ENCODE measurements around the gene FADS3. TPM values are rescaled to one million over a fixed set of nuclear protein-coding genes. Genes with fewer than 3 reads are reported as not detected.

The FADS3 gene
- 15.0 TPM for total RNA-seq

GRCh38 chr11:61891331-61892084 lies at the start of gene FADS3:
Gene FADS3 (minus strand): TSS chr11:61891545. CDS start chr11:61891381, 164 bp downstream.
- peak; percentile 96 for ATAC-seq
- peak; percentile 95 for DNase-seq (ENCODE audit: low spot score)

GRCh38 chr11:61940466-61940865 lies 49.1 kb upstream of the FADS3 start:
- ATAC-seq (no peak), DNase-seq (ENCODE audit: low spot score) (no peak)

GRCh38 chr11:61935861-61936260 lies 44.5 kb upstream of the FADS3 start:
- ATAC-seq = no peak
- DNase-seq (ENCODE audit: low spot score) = no peak

- ATAC-seq (no peak), DNase-seq (ENCODE audit: low spot score) (no peak)
Measured at GRCh38 chr11:61930933-61931332, 39.6 kb upstream of the FADS3 start.

GRCh38 chr11:61928606-61929005 lies 37.3 kb upstream of the FADS3 start:
- ATAC-seq (no peak), DNase-seq (ENCODE audit: low spot score) (no peak)

- ATAC-seq (no peak), DNase-seq (ENCODE audit: low spot score) (no peak)
Measured at GRCh38 chr11:61927501-61927900, 36.2 kb upstream of the FADS3 start.

- ATAC-seq = no peak
Measured at GRCh38 chr11:61926235-61926634, 34.9 kb upstream of the FADS3 start.

GRCh38 chr11:61925736-61926135 lies 34.4 kb upstream of the FADS3 start:
- ATAC-seq (no peak), DNase-seq (ENCODE audit: low spot score) (no peak)

More at GRCh38 chr11:61926235-61926634, 34.9 kb upstream of the FADS3 start:
- no peak for DNase-seq (ENCODE audit: low spot score)

GRCh38 chr11:61924064-61924455 lies 32.7 kb upstream of the FADS3 start:
- peak; percentile 14 for ATAC-seq

GRCh38 chr11:61923166-61924063 lies 32.1 kb upstream of the FADS3 start:
- DNase-seq (ENCODE audit: low spot score) (peak; percentile 52), ATAC-seq (peak; percentile 70)

More at GRCh38 chr11:61924064-61924455, 32.7 kb upstream of the FADS3 start:
- no peak for DNase-seq (ENCODE audit: low spot score)

GRCh38 chr11:61922539-61922938 lies 31.2 kb upstream of the FADS3 start:
- peak; percentile 51 for ATAC-seq
- DNase-seq (ENCODE audit: low spot score) = peak; percentile 48

GRCh38 chr11:61921446-61921845 lies 30.1 kb upstream of the FADS3 start:
- DNase-seq (ENCODE audit: low spot score) = no peak

GRCh38 chr11:61919705-61920631 lies 28.6 kb upstream of the FADS3 start:
- DNase-seq (ENCODE audit: low spot score) (peak; percentile 41), ATAC-seq (no peak)

More at GRCh38 chr11:61921446-61921845, 30.1 kb upstream of the FADS3 start:
- ATAC-seq = no peak

- no peak for DNase-seq (ENCODE audit: low spot score)
- ATAC-seq = no peak
Measured at GRCh38 chr11:61918938-61919704, 27.8 kb upstream of the FADS3 start.

- peak; percentile 37 for DNase-seq (ENCODE audit: low spot score)
Measured at GRCh38 chr11:61918251-61918937, 27.0 kb upstream of the FADS3 start.

GRCh38 chr11:61917334-61918109 lies 26.2 kb upstream of the FADS3 start, which contains the start of gene RAB3IL1:
Gene RAB3IL1 (minus strand): TSS chr11:61917566. CDS start chr11:61917367, 199 bp downstream.
- ATAC-seq (peak; percentile 89), DNase-seq (ENCODE audit: low spot score) (peak; percentile 62)

More at GRCh38 chr11:61918251-61918937, 27.0 kb upstream of the FADS3 start:
- no peak for ATAC-seq

- no peak for ATAC-seq
- peak; percentile 47 for DNase-seq (ENCODE audit: low spot score)
Measured at GRCh38 chr11:61916737-61917333, 25.5 kb upstream of the FADS3 start.
